HepG2 (cell line): Measurements from ENCODE around the gene NEURL2. TPM values are rescaled to one million over a fixed set of nuclear protein-coding genes. Genes with fewer than 3 reads are reported as not detected.

ENCODE experiments used
- ADNP ChIP-seq: sonication (generic); formaldehyde crosslinking; IDR thresholded peaks from 2 replicates; pipeline ENCODE4 v1.4.0; 2020; ENCODE audit warnings: missing genetic modification reagents
- GPN1 ChIP-seq: sonication (generic); formaldehyde crosslinking; IDR thresholded peaks from 2 replicates; pipeline ENCODE4 v1.5.1; 2020; ENCODE audit warnings: missing genetic modification reagents, borderline replicate concordance
- HMGA1 ChIP-seq: sonication (generic); formaldehyde crosslinking; conservative IDR thresholded peaks from 2 replicates; pipeline ENCODE4 v1.4.0; 2020; ENCODE audit warnings: missing genetic modification reagents
- HOXA3 ChIP-seq: sonication (generic); formaldehyde crosslinking; IDR thresholded peaks from 2 replicates; pipeline ENCODE4 v1.5.0; 2020; ENCODE audit warnings: missing genetic modification reagents
- NFATC3 ChIP-seq: sonication (generic); formaldehyde crosslinking; IDR thresholded peaks from 2 replicates; pipeline ENCODE4 v1.5.1; 2020; ENCODE audit warnings: mild to moderate bottlenecking, missing genetic modification reagents
- POLR2AphosphoS5 ChIP-seq: IDR thresholded peaks from 2 replicates; pipeline ENCODE4 v1.6.1; 2012; ENCODE audit warnings: low read depth, low read length
- RCOR2 ChIP-seq: IDR thresholded peaks from 2 replicates; pipeline ENCODE4 v1.6.1; 2016; ENCODE audit warnings: missing biosample characterization, missing genetic modification reagents
- SIX1 ChIP-seq: sonication (generic); formaldehyde crosslinking; IDR thresholded peaks from 2 replicates; pipeline ENCODE4 v1.4.0; 2020; ENCODE audit warnings: missing genetic modification reagents, borderline replicate concordance
- SKIL ChIP-seq: sonication (generic); formaldehyde crosslinking; IDR thresholded peaks from 2 replicates; pipeline ENCODE4 v1.8.0; 2022; ENCODE audit warnings: missing genetic modification reagents, mild to moderate bottlenecking, moderate library complexity, borderline replicate concordance
- SMAD3 ChIP-seq: sonication (generic); formaldehyde crosslinking; IDR thresholded peaks from 2 replicates; pipeline ENCODE4 v1.4.0; 2020; ENCODE audit warnings: missing genetic modification reagents
- SMAD9 ChIP-seq: sonication (generic); formaldehyde crosslinking; IDR thresholded peaks from 2 replicates; pipeline ENCODE4 v1.5.1; 2020; ENCODE audit warnings: mild to moderate bottlenecking, missing genetic modification reagents
- STAT5B ChIP-seq: sonication (generic); formaldehyde crosslinking; IDR thresholded peaks from 2 replicates; pipeline ENCODE4 v1.4.0; 2020; ENCODE audit warnings: missing genetic modification reagents
- YY1 ChIP-seq: IDR thresholded peaks from 2 replicates; pipeline ENCODE4 v1.6.1; 2011; ENCODE audit warnings: low read length, low read depth, moderate library complexity, mild to moderate bottlenecking; ENCODE audit not compliant: insufficient read depth, insufficient replicate concordance
- ZC3H4 ChIP-seq: sonication (generic); formaldehyde crosslinking; IDR thresholded peaks from 2 replicates; pipeline ENCODE4 v1.4.0; 2020; ENCODE audit warnings: missing genetic modification reagents, borderline replicate concordance
- ZFP36L2 ChIP-seq: sonication (generic); formaldehyde crosslinking; IDR thresholded peaks from 2 replicates; pipeline ENCODE4 v1.4.0; 2020; ENCODE audit warnings: missing genetic modification reagents
- ZKSCAN1 ChIP-seq: fragments of 150-350 bp; IDR thresholded peaks from 2 replicates; pipeline ENCODE4 v1.6.1; 2014; ENCODE audit warnings: low read length
- ZNF124 ChIP-seq: sonication (generic); formaldehyde crosslinking; IDR thresholded peaks from 2 replicates; pipeline ENCODE4 v1.4.0; 2020; ENCODE audit warnings: missing genetic modification reagents
- ZNF282 ChIP-seq: fragments of 450-650 bp; IDR thresholded peaks from 2 replicates; pipeline ENCODE4 v1.6.1; 2018; ENCODE audit not compliant: partially characterized antibody
- ZNF510 ChIP-seq: sonication (generic); formaldehyde crosslinking; IDR thresholded peaks from 2 replicates; pipeline ENCODE4 v1.4.0; 2020; ENCODE audit warnings: low read depth, mild to moderate bottlenecking, missing genetic modification reagents
- ZNF546 ChIP-seq: sonication (generic); formaldehyde crosslinking; conservative IDR thresholded peaks from 2 replicates; pipeline ENCODE4 v1.8.1; 2023; ENCODE audit warnings: mild to moderate bottlenecking, missing genetic modification reagents
- ZNF768 ChIP-seq: sonication (generic); formaldehyde crosslinking; IDR thresholded peaks from 2 replicates; pipeline ENCODE4 v1.4.0; 2020; ENCODE audit warnings: missing genetic modification reagents
- polyA plus RNA-seq, 8 experiments: library from polyadenylated mRNA; depleted of rRNA in 3 of 8; stranded (reverse) in 7 of 8; unstranded in 1 of 8; fragments of >200 nt; fragmentation: Illumina TruSeq in 4 of 8; extraction: Trizol in 4 of 8; gene quantifications; 2 replicates each; pipeline versions ENCODE4 v1.2.1 to v1.2.3, GENCODE V29; 2011 to 2016; ENCODE audit warnings: low read depth in 4 of 8, missing spikeins in 1 of 8, mixed read lengths in 1 of 8; ENCODE audit not compliant: insufficient read depth in 1 of 8
- total RNA-seq, 5 experiments: library from RNA; depleted of rRNA; stranded (reverse); fragments of >200 nt; fragmentation: Illumina TruSeq; extraction: Trizol; gene quantifications; 2 replicates each; pipeline ENCODE4 v1.2.3, GENCODE V29; 2016; ENCODE audit warnings: low read depth in 1 of 5
- TF ChIP-seq, protein P1 (sequence below): sonication (generic); formaldehyde crosslinking; IDR thresholded peaks from 2 replicates; pipeline ENCODE4 v1.4.0; 2020; ENCODE audit warnings: mild to moderate bottlenecking, low read depth, missing genetic modification reagents
- TF ChIP-seq, protein P2 (sequence below): sonication (generic); formaldehyde crosslinking; IDR thresholded peaks from 2 replicates; pipeline ENCODE4 v1.4.0; 2020; ENCODE audit warnings: missing genetic modification reagents
- TF ChIP-seq, protein P3 (sequence below), 2 experiments: IDR thresholded peaks; 2 replicates each; pipeline ENCODE4 v1.6.1; 2011 to 2012; ENCODE audit warnings: low read length in 2 of 2, borderline replicate concordance in 1 of 2, low read depth in 1 of 2, mild to moderate bottlenecking in 1 of 2, moderate library complexity in 1 of 2

NEURL2 gene
- total and polyA plus RNA-seq, 2 of the 13 experiments (the other 11 are each of a cell fraction or from before 2014, with no cell fraction given), result 7.2 to 9.7 TPM

GRCh38 chr20:45882469-45883099 is 8.4 kb downstream of the NEURL2 start (continued):
- TF ChIP-seq POLR2AphosphoS5 (0 out of 2 replicates have a peak, but pooled peaks have one; percentile 16), ZNF546 (CRISPR knock-in tag) (no peak), ZNF282 (no peak), ZNF768 (CRISPR knock-in tag) (no peak), STAT5B (CRISPR knock-in tag) (no peak), ZKSCAN1 (no peak), SMAD9 (CRISPR knock-in tag) (no peak), HMGA1 (CRISPR knock-in tag) (no peak), SKIL (CRISPR knock-in tag) (no peak), ZNF124 (CRISPR knock-in tag) (no peak), SIX1 (CRISPR knock-in tag) (no peak), RCOR2 (CRISPR knock-in tag) (no peak), GPN1 (CRISPR knock-in tag) (no peak), HOXA3 (CRISPR knock-in tag) (0 out of 2 replicates have a peak, but pooled peaks have one; percentile 1), SMAD3 (CRISPR knock-in tag) (no peak), YY1 (no peak), ZNF510 (CRISPR knock-in tag) (no peak), ZFP36L2 (no peak), NFATC3 (CRISPR knock-in tag) (no peak), ADNP (no peak), ZC3H4 (CRISPR knock-in tag) (0 out of 2 replicates have a peak, but pooled peaks have one; percentile 26)
- TF ChIP-seq, protein P1, sequence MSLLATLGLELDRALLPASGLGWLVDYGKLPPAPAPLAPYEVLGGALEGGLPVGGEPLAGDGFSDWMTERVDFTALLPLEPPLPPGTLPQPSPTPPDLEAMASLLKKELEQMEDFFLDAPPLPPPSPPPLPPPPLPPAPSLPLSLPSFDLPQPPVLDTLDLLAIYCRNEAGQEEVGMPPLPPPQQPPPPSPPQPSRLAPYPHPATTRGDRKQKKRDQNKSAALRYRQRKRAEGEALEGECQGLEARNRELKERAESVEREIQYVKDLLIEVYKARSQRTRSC (CRISPR knock-in tag), result no peak
- TF ChIP-seq, protein P2, sequence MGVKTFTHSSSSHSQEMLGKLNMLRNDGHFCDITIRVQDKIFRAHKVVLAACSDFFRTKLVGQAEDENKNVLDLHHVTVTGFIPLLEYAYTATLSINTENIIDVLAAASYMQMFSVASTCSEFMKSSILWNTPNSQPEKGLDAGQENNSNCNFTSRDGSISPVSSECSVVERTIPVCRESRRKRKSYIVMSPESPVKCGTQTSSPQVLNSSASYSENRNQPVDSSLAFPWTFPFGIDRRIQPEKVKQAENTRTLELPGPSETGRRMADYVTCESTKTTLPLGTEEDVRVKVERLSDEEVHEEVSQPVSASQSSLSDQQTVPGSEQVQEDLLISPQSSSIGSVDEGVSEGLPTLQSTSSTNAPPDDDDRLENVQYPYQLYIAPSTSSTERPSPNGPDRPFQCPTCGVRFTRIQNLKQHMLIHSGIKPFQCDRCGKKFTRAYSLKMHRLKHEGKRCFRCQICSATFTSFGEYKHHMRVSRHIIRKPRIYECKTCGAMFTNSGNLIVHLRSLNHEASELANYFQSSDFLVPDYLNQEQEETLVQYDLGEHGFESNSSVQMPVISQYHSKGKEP, result no peak
- TF ChIP-seq, protein P3, sequence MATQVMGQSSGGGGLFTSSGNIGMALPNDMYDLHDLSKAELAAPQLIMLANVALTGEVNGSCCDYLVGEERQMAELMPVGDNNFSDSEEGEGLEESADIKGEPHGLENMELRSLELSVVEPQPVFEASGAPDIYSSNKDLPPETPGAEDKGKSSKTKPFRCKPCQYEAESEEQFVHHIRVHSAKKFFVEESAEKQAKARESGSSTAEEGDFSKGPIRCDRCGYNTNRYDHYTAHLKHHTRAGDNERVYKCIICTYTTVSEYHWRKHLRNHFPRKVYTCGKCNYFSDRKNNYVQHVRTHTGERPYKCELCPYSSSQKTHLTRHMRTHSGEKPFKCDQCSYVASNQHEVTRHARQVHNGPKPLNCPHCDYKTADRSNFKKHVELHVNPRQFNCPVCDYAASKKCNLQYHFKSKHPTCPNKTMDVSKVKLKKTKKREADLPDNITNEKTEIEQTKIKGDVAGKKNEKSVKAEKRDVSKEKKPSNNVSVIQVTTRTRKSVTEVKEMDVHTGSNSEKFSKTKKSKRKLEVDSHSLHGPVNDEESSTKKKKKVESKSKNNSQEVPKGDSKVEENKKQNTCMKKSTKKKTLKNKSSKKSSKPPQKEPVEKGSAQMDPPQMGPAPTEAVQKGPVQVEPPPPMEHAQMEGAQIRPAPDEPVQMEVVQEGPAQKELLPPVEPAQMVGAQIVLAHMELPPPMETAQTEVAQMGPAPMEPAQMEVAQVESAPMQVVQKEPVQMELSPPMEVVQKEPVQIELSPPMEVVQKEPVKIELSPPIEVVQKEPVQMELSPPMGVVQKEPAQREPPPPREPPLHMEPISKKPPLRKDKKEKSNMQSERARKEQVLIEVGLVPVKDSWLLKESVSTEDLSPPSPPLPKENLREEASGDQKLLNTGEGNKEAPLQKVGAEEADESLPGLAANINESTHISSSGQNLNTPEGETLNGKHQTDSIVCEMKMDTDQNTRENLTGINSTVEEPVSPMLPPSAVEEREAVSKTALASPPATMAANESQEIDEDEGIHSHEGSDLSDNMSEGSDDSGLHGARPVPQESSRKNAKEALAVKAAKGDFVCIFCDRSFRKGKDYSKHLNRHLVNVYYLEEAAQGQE (IDR thresholded peaks at IDR 0.05; ENCODE audit: borderline replicate concordance in 1 of 2, low read depth in 1 of 2, low read length in 2 of 2), result 0 out of 4 replicates have a peak, but pooled peaks of 1 of the 2 experiments have one; percentile 54
